ENCODE measurements around the gene AFF3.

- TF ChIP-seq CTCF (IDR thresholded peaks at IDR 0.05), result no peak
- TF ChIP-seq POLR2A (IDR thresholded peaks at IDR 0.05), result no peak
Measured at GRCh38 chr2:99571954-99572353, 570.4 kb downstream of the AFF3 start.

Data from uterus (tissue), 2 donors.